GM23338 (cell line): Measurements from ENCODE around the gene RUBCN. TPM values are rescaled to one million over a fixed set of nuclear protein-coding genes. Genes with fewer than 3 reads are reported as not detected.
A peak's percentile ranks its signal among the peaks of the same experiment; 100 is the strongest.
"Not testable (repeated sequence)": the region's sequence is repeated elsewhere in the genome, so short reads cannot be mapped to it uniquely, and the experiment has no call there.

ENCODE experiments used
- ATAC-seq: fragments of 200-7000 bp; cut with Tn5 transposase; 3 replicates; pipeline ENCODE4 v1.9.1; 2020
- DNase-seq: peaks from one replicate; pipeline ENCODE4 v3.0.0-alpha.2; 2015; ENCODE audit warnings: low spot score
- H2AFZ ChIP-seq: fragments of 200-600 bp; sonication (generic); 2 replicates; pipeline ENCODE4 v1.8.0; 2016; ENCODE audit warnings: antibody characterized with exemption, mild to moderate bottlenecking, moderate library complexity
- H3F3A ChIP-seq: fragments of 200-600 bp; sonication (generic); replicated peaks from 2 replicates; pipeline ENCODE4 v1.8.0; 2017; ENCODE audit warnings: antibody characterized with exemption, mixed run types, low read depth
- H3K27ac ChIP-seq: fragments of 200-600 bp; sonication (generic); 2 replicates; pipeline ENCODE4 v1.6.1; 2016; ENCODE audit warnings: low read depth
- H3K27me3 ChIP-seq: fragments of 200-600 bp; sonication (generic); 2 replicates; pipeline ENCODE4 v1.8.0; 2016; ENCODE audit warnings: mild to moderate bottlenecking, mixed run types, moderate library complexity; ENCODE audit not compliant: insufficient read depth
- H3K36me3 ChIP-seq: fragments of 200-600 bp; sonication (generic); 2 replicates; pipeline ENCODE4 v1.8.0; 2016; ENCODE audit warnings: mild to moderate bottlenecking; ENCODE audit not compliant: insufficient read depth
- H3K4me1 ChIP-seq: fragments of 200-600 bp; sonication (generic); 2 replicates; pipeline ENCODE4 v1.8.0; 2016; ENCODE audit warnings: mild to moderate bottlenecking, moderate library complexity; ENCODE audit not compliant: insufficient read depth
- H3K4me2 ChIP-seq: fragments of 200-600 bp; sonication (generic); 2 replicates; pipeline ENCODE4 v1.7.1; 2017; ENCODE audit warnings: mixed run types
- H3K4me3 ChIP-seq: fragments of 200-600 bp; sonication (generic); 2 replicates; pipeline ENCODE4 v1.6.1; 2016; ENCODE audit warnings: mixed run types
- H3K79me2 ChIP-seq: fragments of 200-600 bp; sonication (generic); replicated peaks from 2 replicates; pipeline ENCODE4 v1.8.0; 2017; ENCODE audit warnings: mild to moderate bottlenecking; ENCODE audit not compliant: insufficient read depth
- H3K9me2 ChIP-seq: fragments of 200-600 bp; sonication (generic); 2 replicates; pipeline ENCODE4 v1.8.0; 2017; ENCODE audit not compliant: insufficient read depth
- H4K20me1 ChIP-seq: fragments of 200-600 bp; sonication (generic); replicated peaks from 2 replicates; pipeline ENCODE4 v1.8.0; 2017; ENCODE audit warnings: mild to moderate bottlenecking; ENCODE audit not compliant: insufficient read depth
- H3K27ac Mint-ChIP-seq: 2 replicates; pipeline ENCODE4 v1.8.0; 2020; ENCODE audit warnings: inconsistent platforms, mild to moderate bottlenecking, moderate library complexity, mixed read lengths
- H3K27me3 Mint-ChIP-seq: 3 replicates; pipeline ENCODE4 v1.8.0; 2022; ENCODE audit warnings: low read depth, mild to moderate bottlenecking, moderate library complexity, mixed read lengths, inconsistent platforms; ENCODE audit not compliant: insufficient read depth, poor library complexity
- H3K36me3 Mint-ChIP-seq: 3 replicates; pipeline ENCODE4 v1.8.0; 2021; ENCODE audit warnings: low read depth, mild to moderate bottlenecking, inconsistent platforms, moderate library complexity, mixed read lengths
- H3K4me1 Mint-ChIP-seq: 3 replicates; pipeline ENCODE4 v1.8.0; 2020; ENCODE audit warnings: mild to moderate bottlenecking, inconsistent platforms, mixed read lengths
- H3K4me3 Mint-ChIP-seq: 3 replicates; pipeline ENCODE4 v1.8.0; 2021; ENCODE audit warnings: moderate library complexity, mild to moderate bottlenecking, inconsistent platforms, mixed read lengths
- H3K9me3 Mint-ChIP-seq: 3 replicates; pipeline ENCODE4 v1.8.0; 2020; ENCODE audit warnings: moderate library complexity, mild to moderate bottlenecking, inconsistent platforms, mixed read lengths
- POLR2AphosphoS5 ChIP-seq: IDR thresholded peaks from 2 replicates; pipeline ENCODE4 v1.6.1; 2016; ENCODE audit warnings: antibody characterized with exemption, low read depth
- polyA plus RNA-seq: library from polyadenylated mRNA; unstranded; fragments of >200 nt; fragmentation: Nextera tagmentation; extraction: Ambion mirVana; gene quantifications from 2 replicates; pipeline ENCODE4 v1.2.1, GENCODE V29; 2016
- total RNA-seq: library from RNA; depleted of rRNA; stranded (reverse); fragments of >200 nt; shearing (Covaris generic); gene quantifications from 2 replicates; pipeline ENCODE4 v1.2.3, GENCODE V29; 2014
- TF ChIP-seq, protein P1 (sequence below), 2 experiments: fragments of 200-600 bp in 1 of 2; sonication (generic) in 1 of 2; conservative IDR thresholded peaks; 2 replicates each; pipeline versions ENCODE4 v1.5.1 to v1.6.1; 2016 to 2017; ENCODE audit warnings: antibody characterized with exemption in 2 of 2, low read depth in 2 of 2, mild to moderate bottlenecking in 2 of 2, moderate library complexity in 1 of 2

RUBCN gene
- total and polyA plus RNA-seq, 2 experiments from 2014 or later = 13.1 to 33.2 TPM

DNA sequence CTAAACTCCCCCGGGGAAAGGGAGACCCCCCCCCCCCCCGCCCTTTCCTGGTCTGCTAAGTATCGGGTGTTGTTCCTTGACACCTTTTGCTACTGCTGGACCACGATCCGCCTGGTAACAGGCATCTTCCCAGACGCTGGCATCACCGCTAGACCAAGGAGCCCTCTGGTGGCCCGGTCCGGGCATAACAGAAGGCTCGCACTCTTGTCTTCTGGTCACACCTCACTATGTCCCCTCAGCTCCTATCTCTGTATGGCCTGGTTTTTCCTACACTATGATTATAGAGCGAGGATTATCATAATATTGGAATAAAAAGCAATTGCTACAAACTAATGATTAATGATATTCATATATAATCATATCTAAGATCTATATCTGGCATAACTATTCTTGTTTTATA, 104.7 kb downstream of the RUBCN start:
- H3K27ac Mint-ChIP-seq, H4K20me1 ChIP-seq, H3K36me3 ChIP-seq, H3K27me3 ChIP-seq, H3K27ac ChIP-seq, H3K79me2 ChIP-seq, H3K9me3 Mint-ChIP-seq, DNase-seq, H3K27me3 Mint-ChIP-seq, H2AFZ ChIP-seq, ATAC-seq, H3K4me1 ChIP-seq, H3F3A ChIP-seq, H3K4me3 ChIP-seq, H3K4me2 ChIP-seq, H3K9me2 ChIP-seq, H3K4me3 Mint-ChIP-seq, H3K4me1 Mint-ChIP-seq, H3K36me3 Mint-ChIP-seq: not testable (repeated sequence)
- TF ChIP-seq, protein P1, sequence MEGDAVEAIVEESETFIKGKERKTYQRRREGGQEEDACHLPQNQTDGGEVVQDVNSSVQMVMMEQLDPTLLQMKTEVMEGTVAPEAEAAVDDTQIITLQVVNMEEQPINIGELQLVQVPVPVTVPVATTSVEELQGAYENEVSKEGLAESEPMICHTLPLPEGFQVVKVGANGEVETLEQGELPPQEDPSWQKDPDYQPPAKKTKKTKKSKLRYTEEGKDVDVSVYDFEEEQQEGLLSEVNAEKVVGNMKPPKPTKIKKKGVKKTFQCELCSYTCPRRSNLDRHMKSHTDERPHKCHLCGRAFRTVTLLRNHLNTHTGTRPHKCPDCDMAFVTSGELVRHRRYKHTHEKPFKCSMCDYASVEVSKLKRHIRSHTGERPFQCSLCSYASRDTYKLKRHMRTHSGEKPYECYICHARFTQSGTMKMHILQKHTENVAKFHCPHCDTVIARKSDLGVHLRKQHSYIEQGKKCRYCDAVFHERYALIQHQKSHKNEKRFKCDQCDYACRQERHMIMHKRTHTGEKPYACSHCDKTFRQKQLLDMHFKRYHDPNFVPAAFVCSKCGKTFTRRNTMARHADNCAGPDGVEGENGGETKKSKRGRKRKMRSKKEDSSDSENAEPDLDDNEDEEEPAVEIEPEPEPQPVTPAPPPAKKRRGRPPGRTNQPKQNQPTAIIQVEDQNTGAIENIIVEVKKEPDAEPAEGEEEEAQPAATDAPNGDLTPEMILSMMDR (conservative IDR thresholded peaks at IDR 0.05; ENCODE audit: low read depth in 2 of 2) = peak in 1 of 2 experiments; percentile 30; a peak in 2 of 4 replicates

DNA sequence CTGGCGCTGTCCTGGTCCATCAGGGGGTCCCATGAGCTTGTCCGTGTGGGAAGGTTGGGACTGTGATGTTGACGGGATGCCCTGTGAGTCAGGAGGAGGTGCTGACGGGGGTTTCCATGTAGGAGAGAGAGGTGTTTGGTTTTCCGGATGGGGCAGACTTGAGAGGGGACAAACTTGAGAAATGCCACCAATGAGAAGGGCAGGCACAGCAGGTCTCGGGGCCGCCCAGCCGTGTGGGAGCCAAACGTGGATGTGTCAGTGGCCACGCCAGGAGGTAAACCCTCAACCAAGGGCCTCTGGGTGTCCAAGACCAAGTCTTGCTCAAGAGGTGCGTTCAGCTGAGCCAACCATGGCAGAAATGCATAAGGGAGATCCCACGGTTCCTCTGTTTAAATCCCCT, 105.9 kb downstream of the RUBCN start:
- not testable (repeated sequence) for H3K4me1 Mint-ChIP-seq, DNase-seq, H2AFZ ChIP-seq, ATAC-seq, H3K27me3 ChIP-seq, H3K79me2 ChIP-seq, H3K27me3 Mint-ChIP-seq, H3K36me3 Mint-ChIP-seq, H3K4me3 ChIP-seq, H3K27ac Mint-ChIP-seq, H3K4me3 Mint-ChIP-seq, H3K9me3 Mint-ChIP-seq, H3K9me2 ChIP-seq, H3F3A ChIP-seq, H3K4me1 ChIP-seq, H3K27ac ChIP-seq, H3K36me3 ChIP-seq, H4K20me1 ChIP-seq, H3K4me2 ChIP-seq

DNA sequence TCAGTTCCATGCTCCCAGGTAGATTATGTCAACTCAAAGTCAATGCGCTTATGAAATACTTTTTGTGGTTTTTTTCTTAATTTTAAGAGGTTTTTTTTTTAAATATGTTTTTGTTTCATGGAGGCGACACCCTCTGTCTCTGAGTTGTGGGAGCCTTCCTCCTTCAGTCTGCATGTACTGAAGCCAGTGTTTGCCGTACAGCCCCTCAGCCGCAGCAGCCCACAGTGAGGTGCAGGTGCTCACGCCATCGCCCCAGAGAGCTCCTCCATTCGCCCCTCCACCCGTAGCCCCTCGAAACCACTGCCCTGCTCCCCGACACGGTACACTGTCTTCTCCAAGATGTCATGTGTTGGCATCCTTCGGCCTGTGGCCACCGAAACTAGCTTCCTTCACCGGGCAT, 107.4 kb downstream of the RUBCN start:
- H3K4me2 ChIP-seq, H3K27ac Mint-ChIP-seq, H3K9me3 Mint-ChIP-seq, H3K9me2 ChIP-seq, H3K4me1 ChIP-seq, H3K4me1 Mint-ChIP-seq, H3K4me3 Mint-ChIP-seq, H4K20me1 ChIP-seq, H3K27me3 ChIP-seq, ATAC-seq, DNase-seq, H3K4me3 ChIP-seq, H3K36me3 Mint-ChIP-seq, H3K27ac ChIP-seq, H3K36me3 ChIP-seq, H3F3A ChIP-seq, H2AFZ ChIP-seq, H3K27me3 Mint-ChIP-seq: not testable (repeated sequence)
- H3K79me2 ChIP-seq = peaks cover 12% of the 10 kb centered on the region

DNA sequence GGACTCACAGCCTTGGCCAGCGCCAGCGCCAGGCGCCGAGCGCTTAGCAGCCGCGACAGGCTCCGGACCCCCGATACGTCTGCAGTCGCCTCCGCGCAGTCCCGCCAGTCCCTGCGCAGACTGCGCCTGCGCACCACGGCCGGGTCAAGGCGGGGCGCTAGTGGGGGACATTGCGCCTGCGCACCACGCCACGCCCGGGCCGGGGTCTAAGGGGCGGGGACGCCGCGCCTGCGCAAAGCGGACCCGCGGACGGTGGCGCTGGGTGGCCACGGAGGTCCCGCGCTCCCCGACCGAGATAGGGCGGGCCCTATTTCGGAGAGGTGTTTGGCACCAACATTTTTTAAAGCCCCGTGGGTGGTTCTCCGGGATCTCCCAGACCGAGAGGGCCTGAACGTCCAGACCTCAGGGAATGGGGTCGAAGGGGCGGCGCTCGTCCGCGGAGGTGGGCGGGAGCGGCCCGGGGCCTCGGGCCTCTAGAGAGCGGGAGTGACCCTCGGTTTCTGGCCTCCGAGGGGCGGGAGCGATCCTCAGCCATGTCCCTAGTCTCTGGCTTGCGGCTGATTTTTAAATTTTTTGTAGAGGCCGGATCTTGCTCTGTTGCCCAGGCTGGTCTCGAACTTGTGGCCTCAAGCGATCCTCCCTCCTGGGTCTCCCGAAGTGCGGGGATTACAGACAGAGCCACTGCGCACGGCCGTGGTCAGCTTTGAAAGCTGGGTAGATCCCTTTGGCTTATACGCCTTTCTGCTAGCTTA, 108.8 kb downstream of the RUBCN start:
- not testable (repeated sequence) for H3K4me1 ChIP-seq, H3K27ac Mint-ChIP-seq, H3K36me3 ChIP-seq, H3K9me2 ChIP-seq, H4K20me1 ChIP-seq, H3K27me3 Mint-ChIP-seq, H3F3A ChIP-seq, H3K9me3 Mint-ChIP-seq, H3K27ac ChIP-seq, H3K4me1 Mint-ChIP-seq, H3K27me3 ChIP-seq, H3K36me3 Mint-ChIP-seq, H2AFZ ChIP-seq
- Histone ChIP-seq H3K4me3 (peak overlapping the region; percentile 65), H3K79me2 (peaks cover 12% of the 10 kb centered on the region), H3K4me2 (peak overlapping the region; percentile 77)
- ATAC-seq = peak; percentile 84
- H3K4me3 Mint-ChIP-seq = peak overlapping the region; percentile 72
- DNase-seq = peak; percentile 84
- TF ChIP-seq POLR2AphosphoS5 = peak; percentile 90

DNA sequence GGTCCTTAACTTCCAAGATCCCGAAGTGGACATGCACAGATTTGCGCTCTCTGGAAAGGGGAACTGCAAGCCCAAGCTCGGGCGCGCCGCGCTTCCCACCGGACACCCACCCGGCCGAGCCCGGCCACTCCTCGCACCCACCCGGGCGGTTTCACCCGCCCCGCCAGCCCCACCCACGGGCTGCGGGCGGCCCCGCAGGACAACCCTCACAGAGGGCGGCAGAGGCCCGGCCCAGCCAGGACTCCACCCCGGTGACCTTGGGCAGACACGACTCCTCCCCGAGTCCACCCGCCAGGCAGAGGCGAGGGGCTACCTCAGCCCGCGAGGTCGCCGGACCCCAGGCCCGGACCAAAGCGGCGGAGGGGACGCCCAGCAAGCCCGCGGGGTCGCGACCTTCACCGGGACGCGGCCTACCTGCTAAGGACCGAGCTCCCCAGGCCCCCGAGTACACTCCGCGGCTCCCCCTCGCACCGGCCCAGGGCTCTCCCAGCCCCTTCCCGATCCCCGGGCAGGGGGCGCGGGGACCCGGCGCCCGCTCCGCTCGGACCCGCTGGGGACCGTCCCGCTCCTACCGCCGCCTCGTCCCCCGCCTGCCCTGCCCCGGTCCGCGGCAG, 109.4 kb downstream of the RUBCN start:
- not testable (repeated sequence) for H3K36me3 ChIP-seq, DNase-seq, H3K9me2 ChIP-seq, H2AFZ ChIP-seq, H3K27me3 ChIP-seq, H3K36me3 Mint-ChIP-seq, H3K27ac Mint-ChIP-seq, H3K27me3 Mint-ChIP-seq, H3K9me3 Mint-ChIP-seq, H3K4me1 ChIP-seq, H3K27ac ChIP-seq, H3F3A ChIP-seq, H3K4me1 Mint-ChIP-seq, H4K20me1 ChIP-seq
- peak; percentile 74 for ATAC-seq
- H3K4me3 Mint-ChIP-seq = peak overlapping the region; percentile 84
- Histone ChIP-seq H3K4me2 (peak overlapping the region; percentile 77), H3K4me3 (peak overlapping the region; percentile 65), H3K79me2 (peaks cover 12% of the 10 kb centered on the region)
